ENCODE results near the gene TTC3. TPM values are rescaled to one million over a fixed set of nuclear protein-coding genes. Genes with fewer than 3 reads are reported as not detected.

The TTC3 gene
- total and polyA plus RNA-seq, 2 donors (not counting 1 experiment from before 2014, with no cell fraction given), result 42.0 to 163 TPM

- ChIA-PET CTCF (no interaction called here), POLR2A (no interaction called here)
- intact Hi-C loops (cut with micrococcal nuclease), result no loop called here
- DNase-seq (no peak), ATAC-seq (ENCODE audit: low read depth) (no peak)
- Mint-ChIP-seq H3K27ac (no peak overlapping the region), H3K9me3 (ENCODE audit: insufficient read depth) (no peaks in the 10 kb centered on the region), H3K4me1 (no peaks in the 10 kb centered on the region), H3K27me3 (no peaks in the 10 kb centered on the region), H3K4me3 (no peak overlapping the region)
- Histone ChIP-seq H3K4me1 (ENCODE audit: control insufficient read depth in 2 of 2, insufficient read depth in 2 of 2, low read length in 2 of 2) (no peaks in the 10 kb centered on the region), H3K27ac (ENCODE audit: low read length in 2 of 2) (no peak overlapping the region), H3K27me3 (replicated peaks in 1 of 4; ENCODE audit: control extremely low read depth in 1 of 4, control insufficient read depth in 3 of 4, insufficient read depth in 4 of 4, low read length in 3 of 4) (no peaks in the 10 kb centered on the region), H4K20me1 (ENCODE audit: control insufficient read depth, insufficient read depth, low read length, poor library complexity, severe bottlenecking) (no peaks in the 10 kb centered on the region), H3K4me3 (ENCODE audit: control extremely low read depth in 1 of 5, extremely low read depth in 1 of 5, insufficient read depth in 1 of 5, low read depth in 2 of 5, low read length in 4 of 5) (no peak overlapping the region), H3K79me2 (ENCODE audit: control insufficient read depth, insufficient read depth, low read length) (no peaks in the 10 kb centered on the region), H3K36me3 (replicated peaks in 1 of 2; ENCODE audit: control extremely low read depth in 1 of 2, control insufficient read depth in 1 of 2, extremely low read depth in 1 of 2, insufficient read depth in 2 of 2, low read length in 1 of 2) (peaks cover 6 to 64% of the 10 kb centered on the region in 2 experiments), H3K9me3 (ENCODE audit: control extremely low read depth in 1 of 3, control insufficient read depth in 2 of 3, insufficient read depth in 1 of 3, low read length in 2 of 3) (no peaks in the 10 kb centered on the region), H3K4me2 (replicated peaks; ENCODE audit: low read depth, low read length, poor library complexity, severe bottlenecking) (no peak overlapping the region), H3K9ac (ENCODE audit: low read length) (no peak overlapping the region), H2AFZ (ENCODE audit: insufficient read depth, low read depth, low read length, poor library complexity, severe bottlenecking) (no peak overlapping the region)
- WGBS (ENCODE audit: insufficient coverage), result 96% methylated on average over 8 of the region's 8 CpGs
- TF ChIP-seq CTCF (IDR thresholded peaks at IDR 0.05), result no peak
- no peak for TF ChIP-seq EZH2 (IDR thresholded peaks at IDR 0.05; ENCODE audit: borderline replicate concordance, insufficient read depth, low read depth, low read length, poor library complexity, severe bottlenecking)
Observed at GRCh38 chr21:37196847-37197246, 123.8 kb downstream of the TTC3 start.

GRCh38 chr21:37197746-37198145, 124.7 kb downstream of the TTC3 start:
- peaks cover 11 to 66% of the 10 kb centered on the region in 2 experiments for H3K36me3 ChIP-seq (replicated peaks in 1 of 2; ENCODE audit: control extremely low read depth in 1 of 2, control insufficient read depth in 1 of 2, extremely low read depth in 1 of 2, insufficient read depth in 2 of 2, low read length in 1 of 2)
- no peaks in the 10 kb centered on the region for H4K20me1 ChIP-seq (ENCODE audit: control insufficient read depth, insufficient read depth, low read length, poor library complexity, severe bottlenecking)
- no peaks in the 10 kb centered on the region for H3K4me1 Mint-ChIP-seq
- H3K4me2 ChIP-seq (replicated peaks; ENCODE audit: low read depth, low read length, poor library complexity, severe bottlenecking), result no peak overlapping the region
- H3K4me3 Mint-ChIP-seq, result no peak overlapping the region
- no peaks in the 10 kb centered on the region for H3K27me3 Mint-ChIP-seq
- no peaks in the 10 kb centered on the region for H3K79me2 ChIP-seq (ENCODE audit: control insufficient read depth, insufficient read depth, low read length)
- no peaks in the 10 kb centered on the region for H3K9me3 ChIP-seq (ENCODE audit: control extremely low read depth in 1 of 3, control insufficient read depth in 2 of 3, insufficient read depth in 1 of 3, low read length in 2 of 3)
- H3K9ac ChIP-seq (ENCODE audit: low read length), result no peak overlapping the region
- no peak overlapping the region for H3K27ac ChIP-seq (ENCODE audit: low read length in 2 of 2)
- no peak overlapping the region for H3K4me3 ChIP-seq (ENCODE audit: control extremely low read depth in 1 of 5, extremely low read depth in 1 of 5, insufficient read depth in 1 of 5, low read depth in 2 of 5, low read length in 4 of 5)
- H3K27me3 ChIP-seq (replicated peaks in 1 of 4; ENCODE audit: control extremely low read depth in 1 of 4, control insufficient read depth in 3 of 4, insufficient read depth in 4 of 4, low read length in 3 of 4), result no peaks in the 10 kb centered on the region
- POLR2A ChIA-PET, result no interaction called here
- no peak for TF ChIP-seq EZH2 (IDR thresholded peaks at IDR 0.05; ENCODE audit: borderline replicate concordance, insufficient read depth, low read depth, low read length, poor library complexity, severe bottlenecking)
- no peak for TF ChIP-seq CTCF (IDR thresholded peaks at IDR 0.05)
- DNase-seq (no peak), ATAC-seq (ENCODE audit: low read depth) (no peak)
- no peak overlapping the region for H3K27ac Mint-ChIP-seq
- no peak overlapping the region for H2AFZ ChIP-seq (ENCODE audit: insufficient read depth, low read depth, low read length, poor library complexity, severe bottlenecking)
- CTCF ChIA-PET, result no interaction called here
- 100% methylated on average over 3 of the region's 4 CpGs for WGBS (ENCODE audit: insufficient coverage)
- no peaks in the 10 kb centered on the region for H3K4me1 ChIP-seq (ENCODE audit: control insufficient read depth in 2 of 2, insufficient read depth in 2 of 2, low read length in 2 of 2)
- intact Hi-C loops (cut with micrococcal nuclease), result no loop called here
- no peaks in the 10 kb centered on the region for H3K9me3 Mint-ChIP-seq (ENCODE audit: insufficient read depth)

All from B cell (primary cell).